Caki2 (cell line): ENCODE results near the gene OPRL1. TPM values are rescaled to one million over a fixed set of nuclear protein-coding genes. Genes with fewer than 3 reads are reported as not detected.

ENCODE experiments used
- DNase-seq: peaks from one replicate; pipeline ENCODE4 v3.0.0-alpha.2; 2015; ENCODE audit warnings: low read depth
- in situ Hi-C: cut with HindIII; loops from 2 replicates; pipeline ENCODE4 v1.10.0; 2016; ENCODE audit warnings: low sequenced_read_pairs, low pct_unique_long_range_greater_than_20kb, mixed read lengths
- total RNA-seq: library from RNA; depleted of rRNA; stranded (reverse); fragments of >200 nt; shearing (Covaris generic); gene quantifications from 2 replicates; pipeline ENCODE4 v1.2.3, GENCODE V29; 2014; ENCODE audit warnings: low replicate concordance; rRNA removed

The OPRL1 gene
- total RNA-seq, 1 experiment from 2014 or later: 0.84 TPM

- in situ Hi-C loops: no loop called here
Observed at GRCh38 chr20:64140956-64141355, 61.1 kb downstream of the OPRL1 start.

GRCh38 chr20:64142590-64142989, 62.7 kb downstream of the OPRL1 start:
- DNase-seq: no peak
- in situ Hi-C loops: no loop called here

More at GRCh38 chr20:64140956-64141355, 61.1 kb downstream of the OPRL1 start:
- DNase-seq: no peak

GRCh38 chr20:64143018-64143801, 63.3 kb downstream of the OPRL1 start:
- in situ Hi-C loops: no loop called here
- no peak for DNase-seq

DNA sequence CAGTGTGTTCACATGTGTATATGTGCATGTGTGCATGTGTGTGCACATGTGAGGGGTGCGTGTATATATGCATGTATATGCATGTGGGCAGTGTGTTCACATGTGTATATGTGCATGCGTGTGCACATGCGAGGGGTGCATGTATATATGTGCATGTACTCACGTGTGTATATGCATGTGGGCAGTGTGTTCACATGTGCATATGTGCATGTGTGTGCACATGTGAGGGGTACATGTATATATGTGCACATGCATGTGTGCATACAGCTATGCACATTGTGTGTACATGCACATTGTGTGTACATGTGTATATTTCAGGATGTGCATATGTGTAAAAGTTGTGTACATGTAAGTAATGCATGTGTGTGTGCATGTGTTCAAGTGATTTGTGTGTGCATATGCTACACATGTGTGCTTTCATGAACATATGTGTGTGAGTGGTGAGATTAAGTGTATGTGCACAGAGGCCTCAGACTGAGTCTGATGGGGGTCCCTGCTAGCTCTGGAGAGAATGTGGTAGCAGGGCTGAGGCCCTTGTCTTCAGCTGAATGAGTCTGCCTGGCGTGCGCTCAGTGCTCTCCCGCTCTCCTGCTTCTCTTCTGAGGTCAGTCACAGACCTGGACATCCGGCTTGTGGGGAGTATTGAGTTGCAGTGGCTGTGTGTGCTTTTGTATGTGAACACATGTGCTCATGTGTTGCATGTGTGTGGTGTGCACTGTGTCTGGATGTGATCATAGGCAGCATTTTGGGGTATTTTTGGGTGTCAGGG, 64.4 kb downstream of the OPRL1 start:
- DNase-seq: no peak
- in situ Hi-C loops: no loop called here

DNA sequence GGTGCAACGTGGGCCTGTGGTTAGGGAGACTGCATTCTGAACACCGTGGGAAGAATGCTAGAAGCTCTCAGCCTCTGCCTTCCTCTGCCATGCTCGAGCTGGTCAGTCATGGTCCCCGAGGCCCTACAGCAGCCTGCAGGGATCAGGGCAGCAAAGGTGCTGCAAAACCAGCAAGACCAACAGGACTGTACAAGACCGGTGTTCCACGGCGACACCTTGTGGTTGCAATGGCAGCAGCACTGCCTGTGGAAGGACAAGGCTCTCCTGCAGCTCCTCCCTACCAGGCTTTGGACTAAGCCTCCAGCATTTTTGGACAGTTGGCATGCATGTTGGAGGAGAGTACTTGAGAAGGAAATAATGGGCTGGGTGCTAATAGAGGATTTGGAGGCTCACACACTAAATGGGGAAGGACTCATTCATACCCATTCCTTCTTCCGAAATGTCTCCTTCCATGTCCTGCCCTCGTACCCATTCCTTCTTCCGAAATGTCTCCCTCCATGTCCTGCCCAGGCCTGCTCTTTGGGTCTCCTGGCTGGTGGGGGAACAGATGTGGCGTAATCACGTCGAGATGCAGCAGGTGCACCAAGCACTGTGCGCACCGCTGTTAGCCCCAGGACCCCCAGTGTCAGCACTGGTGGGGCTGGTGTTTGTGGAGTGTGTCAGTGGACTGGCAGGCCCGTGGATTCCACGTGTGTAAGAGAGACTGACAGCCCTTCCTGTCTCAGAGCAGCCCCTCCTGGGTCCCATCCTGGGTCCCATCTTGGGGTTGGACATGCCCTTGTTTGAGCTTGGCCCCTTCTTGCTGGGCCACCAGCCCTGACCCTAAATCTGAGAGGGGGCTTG, 65.8 kb downstream of the OPRL1 start:
- in situ Hi-C loops: no loop called here
- DNase-seq: no peak

DNA sequence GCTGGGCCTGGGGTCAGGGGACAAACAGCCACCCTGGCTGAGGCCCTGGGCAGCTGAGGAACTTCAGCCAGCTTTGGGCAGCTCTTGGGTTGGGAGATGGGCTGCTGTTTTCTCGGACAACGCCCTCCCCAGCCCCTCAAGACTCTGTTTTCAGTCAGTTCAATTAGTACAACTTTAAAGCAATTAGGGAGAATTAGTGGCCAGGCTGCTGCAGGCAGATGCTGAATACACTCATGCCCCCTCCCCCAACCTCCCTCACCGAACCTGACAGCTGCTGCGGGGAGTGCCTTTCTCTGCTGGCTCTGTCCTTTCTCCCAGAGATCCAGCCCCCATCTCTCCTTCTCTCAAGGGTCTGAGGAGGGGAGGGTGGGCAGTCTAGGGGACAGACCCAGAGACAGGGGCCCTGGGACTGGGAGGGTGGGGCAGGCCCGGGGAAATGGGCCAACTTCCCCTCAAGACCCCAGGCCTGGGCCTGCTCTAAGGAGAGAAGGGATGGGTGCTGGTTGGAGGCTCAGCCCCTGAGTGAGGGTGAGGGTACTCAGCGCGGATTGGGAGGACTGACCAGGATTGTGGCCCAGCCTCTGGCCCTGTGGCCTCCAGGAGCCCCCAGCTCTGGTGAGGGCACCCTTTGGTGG, 66.5 kb downstream of the OPRL1 start:
- in situ Hi-C loops: no loop called here
- DNase-seq: no peak

GRCh38 chr20:64146936-64147477, 67.1 kb downstream of the OPRL1 start:
- in situ Hi-C loops: no loop called here
- no peak for DNase-seq

- DNase-seq: no peak
- in situ Hi-C loops: no loop called here
Observed at GRCh38 chr20:64148581-64148980, 68.7 kb downstream of the OPRL1 start.

DNA sequence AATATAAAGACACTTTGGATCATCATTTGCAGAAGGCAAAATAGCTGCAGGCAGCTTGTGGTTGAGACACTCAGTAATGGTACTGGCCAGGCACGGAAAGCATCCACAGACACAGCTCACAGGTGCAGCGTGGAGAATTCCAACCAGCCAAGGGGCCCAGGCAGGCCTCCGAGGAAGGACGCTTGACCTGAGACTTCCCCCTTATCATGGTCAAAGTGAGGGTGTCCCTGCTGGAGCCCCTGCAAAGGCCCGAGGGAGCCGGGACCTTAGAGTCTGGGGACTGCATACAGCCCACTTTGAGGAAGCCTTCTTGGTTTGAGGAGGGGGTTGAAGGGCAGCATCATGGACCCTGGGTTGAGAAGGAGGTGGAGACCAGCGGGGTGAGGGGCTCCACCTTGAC, 69.3 kb downstream of the OPRL1 start:
- in situ Hi-C loops: no loop called here
- no peak for DNase-seq

GRCh38 chr20:64149809-64150560, 70.1 kb downstream of the OPRL1 start:
- no peak for DNase-seq
- in situ Hi-C loops: no loop called here

Other genes with a start within 250 kb of the OPRL1 start
- gene ZBTB46, start 248.8 kb upstream of the OPRL1 start, total RNA-seq: 9.6 and 10.4 TPM in 2 replicates
- not detected in 2 replicates for gene ABHD16B, start 218.6 kb upstream of the OPRL1 start, total RNA-seq
- gene TPD52L2, start 214.8 kb upstream of the OPRL1 start, total RNA-seq: 189 TPM in 2 replicates
- 60.9 and 69.2 TPM in 2 replicates for gene DNAJC5, start 185.0 kb upstream of the OPRL1 start, total RNA-seq
- gene UCKL1, start 123.7 kb upstream of the OPRL1 start, total RNA-seq: 31.0 and 46.9 TPM in 2 replicates
- 5.8 and 6.6 TPM in 2 replicates for gene ZNF512B, start 110.2 kb upstream of the OPRL1 start, total RNA-seq
- gene SAMD10, start 100.4 kb upstream of the OPRL1 start, total RNA-seq: 0.95 and 1.2 TPM in 2 replicates
- 126 and 130 TPM in 2 replicates for gene PRPF6, start 99.0 kb upstream of the OPRL1 start, total RNA-seq
- 1.6 TPM in 1 of 2 replicates, not detected in the other for gene C20orf204, start 43.9 kb upstream of the OPRL1 start, total RNA-seq
- gene SOX18, start 30.4 kb upstream of the OPRL1 start, total RNA-seq: 0.37 TPM in 1 of 2 replicates, not detected in the other
- 62.0 and 90.0 TPM in 2 replicates for gene TCEA2, start 16.9 kb upstream of the OPRL1 start, total RNA-seq
- gene RGS19, start 564 bp upstream of the OPRL1 start, total RNA-seq: 35.7 and 47.6 TPM in 2 replicates
- 14.4 and 25.2 TPM in 2 replicates for gene LKAAEAR1, start 4.3 kb downstream of the OPRL1 start, total RNA-seq
- gene NPBWR2, start 27.5 kb downstream of the OPRL1 start, total RNA-seq: not detected in 2 replicates
- not detected in 2 replicates for gene MYT1, start 84.4 kb downstream of the OPRL1 start, total RNA-seq
- 21.2 and 55.1 TPM in 2 replicates for gene PCMTD2, start 175.7 kb downstream of the OPRL1 start, total RNA-seq